Measurements from ENCODE around the gene WDR43. TPM values are rescaled to one million over a fixed set of nuclear protein-coding genes. Genes with fewer than 3 reads are reported as not detected.

Gene WDR43
- total and polyA plus RNA-seq, 7 donors: 8.4 to 45.3 (median 24.9) TPM

DNA sequence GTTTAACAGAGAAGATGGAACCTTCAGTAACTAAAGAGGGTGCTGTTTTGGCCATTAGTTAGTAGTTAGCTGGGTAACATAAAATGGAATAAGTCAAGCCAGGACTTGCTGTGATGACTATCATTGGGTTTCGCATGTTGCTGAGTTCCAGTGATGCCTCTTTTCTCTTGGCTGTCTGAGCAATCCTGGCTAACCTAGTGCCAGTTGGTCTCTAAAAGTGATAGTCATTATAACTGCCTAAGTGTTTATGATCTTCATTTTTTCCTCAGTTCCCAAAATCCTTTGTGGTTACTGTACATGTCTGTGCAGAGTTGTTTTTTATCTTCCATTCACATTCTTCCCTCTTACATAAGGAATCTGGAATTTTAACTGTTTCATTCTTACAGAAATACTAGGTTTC, 33.4 kb downstream of the WDR43 start:
- Histone ChIP-seq H3K27ac (no peak overlapping the region), H3K4me1 (no peaks in the 10 kb centered on the region), H3K27me3 (no peaks in the 10 kb centered on the region), H3K36me3 (peaks cover 0 to 97% (median 27%) of the 10 kb centered on the region in 4 donors), H3K9me3 (no peaks in the 10 kb centered on the region), H3K4me3 (no peak overlapping the region)
- DNase-seq: no peak
- TF ChIP-seq CTCF (IDR thresholded peaks at IDR 0.05): no peak
- TF ChIP-seq POLR2A (IDR thresholded peaks at IDR 0.05): no peak
- no peak for TF ChIP-seq EP300 (IDR thresholded peaks at IDR 0.05)
- no peak for TF ChIP-seq POLR2AphosphoS5 (IDR thresholded peaks at IDR 0.05)
- intact Hi-C loops (cut with DNase I): no loop called here
- WGBS, 2 donors: 98 to 99% methylated on average over 1 of the region's 1 CpG

- intact Hi-C loops (cut with DNase I): no loop called here
- no peaks in the 10 kb centered on the region for H3K9me3 ChIP-seq
- WGBS, 2 donors: 77 to 87% methylated on average over 4 of the region's 4 CpGs
- no peak for TF ChIP-seq POLR2A (IDR thresholded peaks at IDR 0.05)
- no peak for TF ChIP-seq EP300 (IDR thresholded peaks at IDR 0.05)
- no peak for TF ChIP-seq CTCF (IDR thresholded peaks at IDR 0.05)
- TF ChIP-seq POLR2AphosphoS5 (IDR thresholded peaks at IDR 0.05): no peak
- no peak overlapping the region for H3K4me3 ChIP-seq
- DNase-seq: no peak
- no peaks in the 10 kb centered on the region for H3K27me3 ChIP-seq
- peaks cover 0 to 96% (median 23%) of the 10 kb centered on the region in 4 donors for H3K36me3 ChIP-seq
- H3K4me1 ChIP-seq: no peaks in the 10 kb centered on the region
- no peak overlapping the region for H3K27ac ChIP-seq
These were observed 35.1 kb downstream of the WDR43 start for GRCh38 chr2:28929581-28929980.

GRCh38 chr2:28930205-28930604, 35.7 kb downstream of the WDR43 start:
- Histone ChIP-seq H3K27ac (no peak overlapping the region), H3K4me1 (no peaks in the 10 kb centered on the region), H3K4me3 (no peak overlapping the region), H3K27me3 (no peaks in the 10 kb centered on the region), H3K36me3 (peaks cover 0 to 96% (median 23%) of the 10 kb centered on the region in 4 donors), H3K9me3 (no peaks in the 10 kb centered on the region)
- intact Hi-C loops (cut with DNase I): no loop called here
- TF ChIP-seq EP300 (IDR thresholded peaks at IDR 0.05) (no peak), CTCF (IDR thresholded peaks at IDR 0.05) (no peak), POLR2AphosphoS5 (IDR thresholded peaks at IDR 0.05) (no peak), POLR2A (IDR thresholded peaks at IDR 0.05) (no peak)
- WGBS, 2 donors: 82 to 93% methylated on average over 1 of the region's 1 CpG
- DNase-seq: no peak

- Histone ChIP-seq H3K27me3 (no peaks in the 10 kb centered on the region), H3K4me3 (no peak overlapping the region), H3K9me3 (no peaks in the 10 kb centered on the region), H3K36me3 (peaks cover 0 to 92% (median 10%) of the 10 kb centered on the region in 4 donors), H3K4me1 (no peaks in the 10 kb centered on the region), H3K27ac (no peak overlapping the region)
- no peak for TF ChIP-seq POLR2AphosphoS5 (IDR thresholded peaks at IDR 0.05)
- no peak for TF ChIP-seq POLR2A (IDR thresholded peaks at IDR 0.05)
- TF ChIP-seq EP300 (IDR thresholded peaks at IDR 0.05): no peak
- TF ChIP-seq CTCF (IDR thresholded peaks at IDR 0.05): no peak
- intact Hi-C loops (cut with DNase I): no loop called here
- DNase-seq: no peak
- 97 to 98% methylated on average over 2 of the region's 2 CpGs for WGBS, 2 donors
These were observed 40.3 kb downstream of the WDR43 start for GRCh38 chr2:28934769-28935168.

DNA sequence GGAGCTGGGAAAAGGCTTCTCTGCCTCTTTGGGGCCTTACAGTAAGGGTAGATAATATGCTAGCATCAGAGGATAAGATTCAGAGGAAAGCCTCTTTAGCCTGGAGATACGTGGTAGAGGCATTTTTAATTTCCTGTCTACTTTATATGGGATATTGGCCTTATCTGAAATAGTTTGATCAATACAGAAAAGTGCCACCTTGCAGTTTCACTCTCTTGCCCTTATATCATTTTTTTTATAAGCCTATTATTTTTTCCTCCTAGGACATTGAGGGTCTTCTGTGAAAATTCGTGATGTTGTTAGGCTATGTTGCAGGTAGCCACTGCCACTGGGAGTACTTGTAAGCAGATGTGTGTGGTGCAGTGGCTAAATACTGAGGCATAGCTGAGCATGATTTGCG, 46.5 kb downstream of the WDR43 start:
- Histone ChIP-seq H3K36me3 (peaks cover 6 to 88% (median 14%) of the 10 kb centered on the region in 4 donors), H3K9me3 (no peaks in the 10 kb centered on the region), H3K4me1 (no peaks in the 10 kb centered on the region), H3K27ac (no peak overlapping the region), H3K27me3 (no peaks in the 10 kb centered on the region), H3K4me3 (no peak overlapping the region)
- DNase-seq: no peak
- 87 to 91% methylated on average over 3 of the region's 3 CpGs for WGBS, 2 donors
- no peak for TF ChIP-seq CTCF (IDR thresholded peaks at IDR 0.05)
- TF ChIP-seq POLR2AphosphoS5 (IDR thresholded peaks at IDR 0.05): no peak
- intact Hi-C loops (cut with DNase I): no loop called here

Data from sigmoid colon (tissue), 7 donors.